ENCODE results near the gene DLX2. TPM values are rescaled to one million over a fixed set of nuclear protein-coding genes. Genes with fewer than 3 reads are reported as not detected.

The DLX2 gene
- total RNA-seq, 3 donors from 2014 or later (not counting 1 experiment from before 2014, with no cell fraction given): 0.55 to 0.84 (median 0.78) TPM

- Histone ChIP-seq H3K4me1 (ENCODE audit: control insufficient read depth, insufficient read depth, low read length) (peaks cover 44% of the 10 kb centered on the region), H3K27me3 (ENCODE audit: control insufficient read depth, insufficient read depth, low read length) (peaks cover 94% of the 10 kb centered on the region), H3K27ac (ENCODE audit: low read length) (no peak overlapping the region), H3K36me3 (ENCODE audit: control insufficient read depth, insufficient read depth, low read length) (no peaks in the 10 kb centered on the region), H3K9me3 (ENCODE audit: control insufficient read depth, insufficient read depth, low read length) (peaks cover 1% of the 10 kb centered on the region), H3K4me3 (ENCODE audit: low read length) (no peak overlapping the region)
- 26% methylated on average over 8 of the region's 11 CpGs for WGBS (ENCODE audit: insufficient coverage)
- Mint-ChIP-seq H3K36me3 (no peaks in the 10 kb centered on the region), H3K27me3 (ENCODE audit: low read depth in 2 of 2) (peaks cover 73 to 86% of the 10 kb centered on the region in 2 donors), H3K27ac (peak overlapping the region in 1 of 2 donors; percentile 12), H3K4me1 (peaks cover 42 to 48% of the 10 kb centered on the region in 2 donors), H3K4me3 (no peak overlapping the region), H3K9me3 (no peaks in the 10 kb centered on the region)
- no peak for TF ChIP-seq CTCF (IDR thresholded peaks at IDR 0.05)
- no peak for ATAC-seq
- peak in 1 of 2 donors; percentile 16 for DNase-seq
- intact Hi-C loops (cut with micrococcal nuclease): no loop called here
These were observed 10.7 kb downstream of the DLX2 start for GRCh38 chr2:172091761-172092566.

GRCh38 chr2:172091000-172091641, 11.6 kb downstream of the DLX2 start:
- H3K4me1 ChIP-seq (ENCODE audit: control insufficient read depth, insufficient read depth, low read length): peaks cover 44% of the 10 kb centered on the region
- Mint-ChIP-seq H3K4me1 (peaks cover 42 to 48% of the 10 kb centered on the region in 2 donors), H3K27ac (no peak overlapping the region)

GRCh38 chr2:172090044-172090961, 12.4 kb downstream of the DLX2 start:
- Mint-ChIP-seq H3K27me3 (ENCODE audit: low read depth in 2 of 2) (peaks cover 73 to 86% of the 10 kb centered on the region in 2 donors), H3K4me3 (no peak overlapping the region), H3K4me1 (peaks cover 42 to 48% of the 10 kb centered on the region in 2 donors), H3K9me3 (no peaks in the 10 kb centered on the region), H3K36me3 (no peaks in the 10 kb centered on the region), H3K27ac (no peak overlapping the region)
- peaks cover 44% of the 10 kb centered on the region for H3K4me1 ChIP-seq (ENCODE audit: control insufficient read depth, insufficient read depth, low read length)
- no peak overlapping the region for H3K27ac ChIP-seq (ENCODE audit: low read length)
- 9% methylated on average over 39 of the region's 39 CpGs for WGBS (ENCODE audit: insufficient coverage)
- peaks cover 95% of the 10 kb centered on the region for H3K27me3 ChIP-seq (ENCODE audit: control insufficient read depth, insufficient read depth, low read length)
- intact Hi-C loops (cut with micrococcal nuclease): no loop called here
- DNase-seq (peak in 1 of 2 donors; percentile 29), ATAC-seq (no peak)
- no peaks in the 10 kb centered on the region for H3K36me3 ChIP-seq (ENCODE audit: control insufficient read depth, insufficient read depth, low read length)
- H3K4me3 ChIP-seq (ENCODE audit: low read length): no peak overlapping the region
- TF ChIP-seq CTCF (IDR thresholded peaks at IDR 0.05): no peak
- H3K9me3 ChIP-seq (ENCODE audit: control insufficient read depth, insufficient read depth, low read length): no peaks in the 10 kb centered on the region

More at GRCh38 chr2:172091000-172091641, 11.6 kb downstream of the DLX2 start:
- Mint-ChIP-seq H3K9me3 (no peaks in the 10 kb centered on the region), H3K36me3 (no peaks in the 10 kb centered on the region), H3K27me3 (ENCODE audit: low read depth in 2 of 2) (peaks cover 74 to 86% of the 10 kb centered on the region in 2 donors), H3K4me3 (no peak overlapping the region)
- Histone ChIP-seq H3K9me3 (ENCODE audit: control insufficient read depth, insufficient read depth, low read length) (no peaks in the 10 kb centered on the region), H3K27ac (ENCODE audit: low read length) (no peak overlapping the region), H3K27me3 (ENCODE audit: control insufficient read depth, insufficient read depth, low read length) (peaks cover 94% of the 10 kb centered on the region), H3K36me3 (ENCODE audit: control insufficient read depth, insufficient read depth, low read length) (no peaks in the 10 kb centered on the region), H3K4me3 (ENCODE audit: low read length) (no peak overlapping the region)
- no peak for ATAC-seq
- TF ChIP-seq CTCF (IDR thresholded peaks at IDR 0.05): no peak
- WGBS (ENCODE audit: insufficient coverage): 5% methylated on average over 7 of the region's 13 CpGs
- peak in 1 of 2 donors; percentile 27 for DNase-seq
- intact Hi-C loops (cut with micrococcal nuclease): no loop called here
